H9 (cell line): ENCODE measurements around the gene CUL2. TPM values are rescaled to one million over a fixed set of nuclear protein-coding genes. Genes with fewer than 3 reads are reported as not detected.
A peak's percentile ranks its signal among the peaks of the same experiment; 100 is the strongest.

Source experiments
- DNase-seq: peaks from one replicate; pipeline ENCODE4 v3.0.0-alpha.2; 2017
- H2AFZ ChIP-seq: one replicate; pipeline ENCODE4 v1.6.1; 2013; ENCODE audit warnings: mild to moderate bottlenecking, low read length, control low read depth, moderate library complexity
- H2AK5ac ChIP-seq: 2 replicates; pipeline ENCODE4 v1.6.1; 2013; ENCODE audit warnings: low read length, control low read depth, mixed read lengths; ENCODE audit not compliant: insufficient read length
- H2BK120ac ChIP-seq: one replicate; pipeline ENCODE4 v1.6.1; 2013; ENCODE audit warnings: low read depth, mild to moderate bottlenecking, low read length, control low read depth, inconsistent platforms; ENCODE audit not compliant: poor library complexity, severe bottlenecking
- H2BK12ac ChIP-seq: 2 replicates; pipeline ENCODE4 v1.6.1; 2013; ENCODE audit warnings: low read length, control low read depth, mixed read lengths, low read depth; ENCODE audit not compliant: insufficient read length
- H2BK15ac ChIP-seq: 2 replicates; pipeline ENCODE4 v1.6.1; 2013; ENCODE audit warnings: low read depth, low read length, control low read depth
- H2BK20ac ChIP-seq: one replicate; pipeline ENCODE4 v1.6.1; 2013; ENCODE audit warnings: low read depth, mild to moderate bottlenecking, low read length, control low read depth, inconsistent platforms; ENCODE audit not compliant: poor library complexity, severe bottlenecking
- H2BK5ac ChIP-seq: 2 replicates; pipeline ENCODE4 v1.6.1; 2013; ENCODE audit warnings: low read length, control low read depth, mixed read lengths; ENCODE audit not compliant: insufficient read length
- H3K14ac ChIP-seq: 2 replicates; pipeline ENCODE4 v1.6.1; 2013; ENCODE audit warnings: low read length, control low read depth; ENCODE audit not compliant: insufficient read depth
- H3K18ac ChIP-seq: 2 replicates; pipeline ENCODE4 v1.6.1; 2013; ENCODE audit warnings: low read depth, mild to moderate bottlenecking, mixed read lengths, low read length, control low read depth; ENCODE audit not compliant: insufficient read length
- H3K23ac ChIP-seq: 2 replicates; pipeline ENCODE4 v1.6.1; 2013; ENCODE audit warnings: low read length, control low read depth, mixed read lengths, low read depth; ENCODE audit not compliant: insufficient read length
- H3K23me2 ChIP-seq: 2 replicates; pipeline ENCODE4 v1.6.1; 2013; ENCODE audit warnings: low read depth, mild to moderate bottlenecking, mixed read lengths, low read length, control low read depth; ENCODE audit not compliant: insufficient read length, poor library complexity, severe bottlenecking
- H3K27ac ChIP-seq: 2 replicates; pipeline ENCODE4 v1.5.1; 2013; ENCODE audit warnings: low read length, control low read depth, mixed read lengths, low read depth; ENCODE audit not compliant: insufficient read length
- H3K27me3 ChIP-seq: 2 replicates; pipeline ENCODE4 v1.6.1; 2013; ENCODE audit warnings: low read length, control low read depth, inconsistent platforms; ENCODE audit not compliant: insufficient read depth
- H3K4ac ChIP-seq: 2 replicates; pipeline ENCODE4 v1.6.1; 2013; ENCODE audit warnings: low read depth, mild to moderate bottlenecking, control low read depth, inconsistent platforms, low read length, moderate library complexity
- H3K4me1 ChIP-seq: 2 replicates; pipeline ENCODE4 v1.6.1; 2013; ENCODE audit warnings: low read length, control low read depth, inconsistent platforms; ENCODE audit not compliant: insufficient read depth
- H3K4me2 ChIP-seq: 2 replicates; pipeline ENCODE4 v1.6.1; 2013; ENCODE audit warnings: low read length, control low read depth, mixed read lengths; ENCODE audit not compliant: insufficient read length, insufficient read depth
- H3K56ac ChIP-seq: 2 replicates; pipeline ENCODE4 v1.6.1; 2013; ENCODE audit warnings: low read depth, mild to moderate bottlenecking, mixed read lengths, low read length, control low read depth; ENCODE audit not compliant: insufficient read length
- H3K79me1 ChIP-seq: 2 replicates; pipeline ENCODE4 v1.6.1; 2013; ENCODE audit warnings: low read depth, mild to moderate bottlenecking, moderate library complexity, low read length, control low read depth, inconsistent platforms; ENCODE audit not compliant: insufficient read depth, poor library complexity, severe bottlenecking
- H3K79me2 ChIP-seq: 2 replicates; pipeline ENCODE4 v1.6.1; 2013; ENCODE audit warnings: low read length, control low read depth, inconsistent platforms; ENCODE audit not compliant: insufficient read depth
- H3K9ac ChIP-seq: 2 replicates; pipeline ENCODE4 v1.6.1; 2013; ENCODE audit warnings: low read length, control low read depth, mixed read lengths; ENCODE audit not compliant: insufficient read length; ENCODE audit errors: extremely low read depth
- H3K9me3 ChIP-seq: one replicate; pipeline ENCODE4 v1.6.1; 2013; ENCODE audit warnings: low read depth, low read length, inconsistent platforms; ENCODE audit not compliant: control insufficient read depth
- H3T11ph ChIP-seq: one replicate; pipeline ENCODE4 v1.6.1; 2013; ENCODE audit warnings: mild to moderate bottlenecking, low read length, control low read depth, inconsistent platforms
- H4K20me1 ChIP-seq: one replicate; pipeline ENCODE4 v1.6.1; 2013; ENCODE audit not compliant: control insufficient read depth, insufficient read length, insufficient read depth
- H4K5ac ChIP-seq: 2 replicates; pipeline ENCODE4 v1.6.1; 2013; ENCODE audit warnings: low read depth, mild to moderate bottlenecking, mixed read lengths, low read length, control low read depth; ENCODE audit not compliant: insufficient read length
- H4K8ac ChIP-seq: replicated peaks from 2 replicates; pipeline ENCODE4 v1.6.1; 2013; ENCODE audit warnings: low read length, control low read depth, mixed read lengths, low read depth; ENCODE audit not compliant: insufficient read length
- H4K91ac ChIP-seq: 2 replicates; pipeline ENCODE4 v1.6.1; 2013; ENCODE audit warnings: low read depth, mild to moderate bottlenecking, moderate library complexity, mixed read lengths, low read length, control low read depth; ENCODE audit not compliant: insufficient read length
- H3K27ac Mint-ChIP-seq, 3 experiments: 2 replicates in 2 of 3; 3 replicates in 1 of 3; pipeline ENCODE4 v1.8.0; 2020 to 2021; ENCODE audit warnings: mixed read lengths in 3 of 3, mild to moderate bottlenecking in 1 of 3, moderate library complexity in 1 of 3
- H3K27me3 Mint-ChIP-seq: 2 replicates; pipeline ENCODE4 v1.8.0; 2021; ENCODE audit warnings: low read depth, mild to moderate bottlenecking, moderate library complexity, mixed read lengths
- H3K36me3 Mint-ChIP-seq, 3 experiments: 2 replicates in 2 of 3; 3 replicates in 1 of 3; pipeline ENCODE4 v1.8.0; 2020 to 2021; ENCODE audit warnings: low read depth in 3 of 3, mixed read lengths in 3 of 3; ENCODE audit not compliant: insufficient read depth in 1 of 3
- H3K4me1 Mint-ChIP-seq, 2 experiments: 2 replicates each; pipeline ENCODE4 v1.8.0; 2020; ENCODE audit warnings: mixed read lengths in 2 of 2
- H3K4me3 Mint-ChIP-seq, 2 experiments: 2 replicates in 1 of 2; 3 replicates in 1 of 2; pipeline ENCODE4 v1.8.0; 2020 to 2021; ENCODE audit warnings: mild to moderate bottlenecking in 2 of 2, mixed read lengths in 2 of 2, moderate library complexity in 1 of 2
- H3K9me3 Mint-ChIP-seq, 2 experiments: 2 replicates in 1 of 2; 3 replicates in 1 of 2; pipeline ENCODE4 v1.8.0; 2020; ENCODE audit warnings: mild to moderate bottlenecking in 2 of 2, mixed read lengths in 2 of 2, moderate library complexity in 1 of 2
- WGBS: extraction: QIAGEN DNeasy Blood & Tissue Kit; methylation state at CpG from one replicate; pipeline ENCODE4 v1.1.7; 2013; ENCODE audit warnings: missing lambda C conversion rate, low lambda C conversion rate, mixed read lengths; ENCODE audit not compliant: insufficient read length; ENCODE audit errors: extremely low coverage; 5-methylcytosine and 5-hydroxymethylcytosine counted together
- total RNA-seq: library from RNA; stranded (reverse); gene quantifications from 2 replicates; pipeline ENCODE4 v1.2.1, GENCODE V29; 2021
- TF ChIP-seq, protein P1 (sequence below): fragments of 200-600 bp; sonication (generic); conservative IDR thresholded peaks from 3 replicates; pipeline ENCODE4 v1.8.0; 2021; ENCODE audit warnings: antibody characterized with exemption, mild to moderate bottlenecking

Gene CUL2
- total RNA-seq, 1 experiment from 2014 or later = 43.3 TPM

DNA sequence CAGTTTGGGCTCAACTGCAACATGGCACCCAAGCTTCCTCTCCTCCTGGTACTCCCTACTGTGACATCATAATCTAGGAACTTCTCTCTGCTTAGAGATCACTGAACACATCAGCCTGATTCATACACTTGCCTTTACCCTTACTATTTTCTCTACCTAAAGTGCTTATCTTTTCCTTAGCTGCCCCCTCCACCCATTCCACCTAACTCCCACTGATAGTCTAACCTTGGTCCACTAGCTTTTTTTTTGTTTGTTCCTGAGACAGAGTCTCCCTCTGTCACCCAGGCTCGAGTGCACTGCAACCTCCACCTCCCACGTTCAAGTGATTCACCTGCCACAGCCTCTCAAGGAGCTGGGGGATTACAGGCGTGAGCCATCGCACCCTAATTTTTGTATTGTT lies 15.9 kb downstream of the CUL2 start:
- no peak overlapping the region for H2BK15ac ChIP-seq
- H2BK120ac ChIP-seq = no peak overlapping the region
- no peak overlapping the region for H2BK12ac ChIP-seq
- H2BK5ac ChIP-seq = no peak overlapping the region
- peaks cover 4% of the 10 kb centered on the region; the same call in 1 of the 2 replicates for H3K79me2 ChIP-seq
- no peak overlapping the region for H3K14ac ChIP-seq
- Mint-ChIP-seq H3K27ac (peak overlapping the region in 1 of 3 experiments; percentile 32; a peak in 3 of 7 replicates), H3K4me3 (no peak overlapping the region), H3K9me3 (no peaks in the 10 kb centered on the region), H3K36me3 (peaks cover 4 to 13% (median 10%) of the 10 kb centered on the region in 3 experiments; a peak in 5 of 7 replicates), H3K27me3 (no peaks in the 10 kb centered on the region), H3K4me1 (peaks cover 0 to 5% of the 10 kb centered on the region in 2 experiments; a peak in 1 of 4 replicates)
- no peaks in the 10 kb centered on the region for H3K9me3 ChIP-seq
- WGBS = no CpG with 5 or more reads among the region's 4 CpGs
- H4K5ac ChIP-seq = no peak overlapping the region
- no peak for DNase-seq
- H4K91ac ChIP-seq = no peak overlapping the region
- no peak overlapping the region for H2BK20ac ChIP-seq
- no peak overlapping the region for H3K4ac ChIP-seq
- H3K27me3 ChIP-seq = no peaks in the 10 kb centered on the region
- H4K8ac ChIP-seq = no peak overlapping the region
- no peak overlapping the region for H3K9ac ChIP-seq
- H3K56ac ChIP-seq = no peak overlapping the region
- no peak overlapping the region for H3K23ac ChIP-seq
- H2AK5ac ChIP-seq = no peak overlapping the region
- H3K27ac ChIP-seq = no peak overlapping the region
- no peaks in the 10 kb centered on the region for H4K20me1 ChIP-seq
- H3K18ac ChIP-seq = no peak overlapping the region
- no peak overlapping the region for H3T11ph ChIP-seq
- no peaks in the 10 kb centered on the region for H3K23me2 ChIP-seq
- H2AFZ ChIP-seq = no peak overlapping the region
- no peaks in the 10 kb centered on the region for H3K4me1 ChIP-seq
- TF ChIP-seq, protein P1, sequence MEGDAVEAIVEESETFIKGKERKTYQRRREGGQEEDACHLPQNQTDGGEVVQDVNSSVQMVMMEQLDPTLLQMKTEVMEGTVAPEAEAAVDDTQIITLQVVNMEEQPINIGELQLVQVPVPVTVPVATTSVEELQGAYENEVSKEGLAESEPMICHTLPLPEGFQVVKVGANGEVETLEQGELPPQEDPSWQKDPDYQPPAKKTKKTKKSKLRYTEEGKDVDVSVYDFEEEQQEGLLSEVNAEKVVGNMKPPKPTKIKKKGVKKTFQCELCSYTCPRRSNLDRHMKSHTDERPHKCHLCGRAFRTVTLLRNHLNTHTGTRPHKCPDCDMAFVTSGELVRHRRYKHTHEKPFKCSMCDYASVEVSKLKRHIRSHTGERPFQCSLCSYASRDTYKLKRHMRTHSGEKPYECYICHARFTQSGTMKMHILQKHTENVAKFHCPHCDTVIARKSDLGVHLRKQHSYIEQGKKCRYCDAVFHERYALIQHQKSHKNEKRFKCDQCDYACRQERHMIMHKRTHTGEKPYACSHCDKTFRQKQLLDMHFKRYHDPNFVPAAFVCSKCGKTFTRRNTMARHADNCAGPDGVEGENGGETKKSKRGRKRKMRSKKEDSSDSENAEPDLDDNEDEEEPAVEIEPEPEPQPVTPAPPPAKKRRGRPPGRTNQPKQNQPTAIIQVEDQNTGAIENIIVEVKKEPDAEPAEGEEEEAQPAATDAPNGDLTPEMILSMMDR = no peak
- H3K4me2 ChIP-seq = no peak overlapping the region
- H3K79me1 ChIP-seq = peaks cover 6% of the 10 kb centered on the region
